B cell (primary cell): Measurements from ENCODE around the gene SPEG. TPM values are rescaled to one million over a fixed set of nuclear protein-coding genes. Genes with fewer than 3 reads are reported as not detected.

Source experiments
- ATAC-seq: fragments of 200-7000 bp; cut with Tn5 transposase; one replicate; pipeline ENCODE4 v1.10.0; 2021; ENCODE audit warnings: low read depth, mild to moderate bottlenecking, moderate number of reproducible peaks, moderate library complexity
- CTCF ChIA-PET: fragments of 350-600 bp; sonication (Branson Sonifier 250); formaldehyde crosslinking; loops from one replicate; lab custom pipeline; 2021; ENCODE audit warnings: antibody characterized with exemption, inconsistent platforms; lab: Charles Lee
- POLR2A ChIA-PET: fragments of 350-600 bp; sonication (Branson Sonifier 250); formaldehyde crosslinking; loops from one replicate; lab custom pipeline; 2021; ENCODE audit warnings: antibody characterized with exemption; lab: Charles Lee
- DNase-seq: peaks from one replicate; pipeline ENCODE4 v3.0.0; 2013
- H2AFZ ChIP-seq: 2 replicates; pipeline ENCODE4 v1.6.1; 2012; ENCODE audit warnings: mild to moderate bottlenecking, low read depth, low read length; ENCODE audit not compliant: insufficient read depth, poor library complexity, severe bottlenecking
- H3K27ac ChIP-seq, 2 donors: 1 replicate in 1 of 2; 2 replicates in 1 of 2; pipeline ENCODE4 v1.5.1; 2012 to 2013; ENCODE audit warnings: low read length in 2 of 2, mild to moderate bottlenecking in 2 of 2, moderate library complexity in 1 of 2
- H3K27me3 ChIP-seq, 4 experiments: fragments of 200-600 bp in 1 of 4; sonication (generic) in 1 of 4; replicated peaks in 1 of 4; 1 replicate in 2 of 4; 2 replicates in 2 of 4; pipeline versions ENCODE4 v1.6.1 to v1.7.0; 2013 to 2016; ENCODE audit warnings: low read length in 3 of 4, mild to moderate bottlenecking in 2 of 4, mixed read lengths in 1 of 4, moderate library complexity in 1 of 4; ENCODE audit not compliant: insufficient read depth in 4 of 4, control insufficient read depth in 3 of 4; ENCODE audit errors: control extremely low read depth in 1 of 4
- H3K36me3 ChIP-seq, 2 experiments: replicated peaks in 1 of 2; 1 replicate in 1 of 2; 2 replicates in 1 of 2; pipeline versions ENCODE4 v1.6.1 to v1.7.1; 2013; ENCODE audit warnings: low read length in 1 of 2; ENCODE audit not compliant: insufficient read depth in 2 of 2, control insufficient read depth in 1 of 2; ENCODE audit errors: control extremely low read depth in 1 of 2, extremely low read depth in 1 of 2
- H3K4me1 ChIP-seq, 2 donors: fragments of 200-600 bp in 1 of 2; sonication (generic) in 1 of 2; 1 replicate in 1 of 2; 2 replicates in 1 of 2; pipeline versions ENCODE4 v1.5.1 to v1.6.1; 2013 to 2017; ENCODE audit warnings: low read length in 2 of 2; ENCODE audit not compliant: control insufficient read depth in 2 of 2, insufficient read depth in 2 of 2
- H3K4me2 ChIP-seq: replicated peaks from 2 replicates; pipeline ENCODE3; 2012; ENCODE audit warnings: mild to moderate bottlenecking, low read depth, low read length; ENCODE audit not compliant: poor library complexity, severe bottlenecking
- H3K4me3 ChIP-seq, 5 experiments: fragments of 200-600 bp in 1 of 5; sonication (generic) in 1 of 5; 1 replicate in 3 of 5; 2 replicates in 2 of 5; pipeline versions ENCODE4 v1.5.1 to v1.7.0; 2011 to 2016; ENCODE audit warnings: low read length in 4 of 5, mild to moderate bottlenecking in 4 of 5, low read depth in 2 of 5, control low read depth in 1 of 5, moderate library complexity in 1 of 5; ENCODE audit not compliant: insufficient read depth in 1 of 5; ENCODE audit errors: control extremely low read depth in 1 of 5, extremely low read depth in 1 of 5
- H3K79me2 ChIP-seq: fragments of 200-600 bp; sonication (generic); one replicate; pipeline ENCODE4 v1.6.0; 2016; ENCODE audit warnings: low read length; ENCODE audit not compliant: control insufficient read depth, insufficient read depth
- H3K9ac ChIP-seq: fragments of 200-600 bp; sonication (generic); 2 replicates; pipeline ENCODE4 v1.6.1; 2017; ENCODE audit warnings: mild to moderate bottlenecking, low read length, moderate library complexity
- H3K9me3 ChIP-seq, 3 donors: one replicate each; pipeline versions ENCODE4 v1.6.1 to v1.7.1; 2013; ENCODE audit warnings: low read length in 2 of 3; ENCODE audit not compliant: control insufficient read depth in 2 of 3, insufficient read depth in 1 of 3; ENCODE audit errors: control extremely low read depth in 1 of 3
- H4K20me1 ChIP-seq: 2 replicates; pipeline ENCODE4 v1.6.0; 2012; ENCODE audit warnings: mild to moderate bottlenecking, low read length; ENCODE audit not compliant: insufficient read depth, control insufficient read depth, poor library complexity, severe bottlenecking
- H3K27ac Mint-ChIP-seq: one replicate; pipeline ENCODE4 v1.8.0; 2021; ENCODE audit warnings: mixed read lengths
- H3K27me3 Mint-ChIP-seq: one replicate; pipeline ENCODE4 v1.8.0; 2021; ENCODE audit warnings: mixed read lengths
- H3K4me1 Mint-ChIP-seq: one replicate; pipeline ENCODE4 v1.8.0; 2021; ENCODE audit warnings: mixed read lengths
- H3K4me3 Mint-ChIP-seq: one replicate; pipeline ENCODE4 v1.8.0; 2021; ENCODE audit warnings: mixed read lengths
- H3K9me3 Mint-ChIP-seq: one replicate; pipeline ENCODE4 v1.8.0; 2022; ENCODE audit warnings: mixed read lengths; ENCODE audit not compliant: insufficient read depth
- EZH2 ChIP-seq: IDR thresholded peaks from 2 replicates; pipeline ENCODE4 v1.6.1; 2012; ENCODE audit warnings: borderline replicate concordance, low read depth, mild to moderate bottlenecking, moderate library complexity, low read length; ENCODE audit not compliant: insufficient read depth, poor library complexity, severe bottlenecking
- WGBS: methylation state at CpG from one replicate; pipeline ENCODE4 v1.1.5; 2013; ENCODE audit warnings: missing lambda C conversion rate; ENCODE audit not compliant: insufficient coverage; 5-methylcytosine and 5-hydroxymethylcytosine counted together
- intact Hi-C: fragments of 100-400 bp; cut with micrococcal nuclease; formaldehyde crosslinking; loops from one replicate; pipeline ENCODE4 v1.10.0; 2022
- polyA plus RNA-seq: library from polyadenylated mRNA; depleted of rRNA; stranded (reverse); fragments of >200 nt; gene quantifications from 2 replicates; pipeline ENCODE4 v1.2.3, GENCODE V29; 2012
- total RNA-seq, 2 donors: library from RNA; stranded (reverse); fragments of 120-200 nt in 1 of 2; gene quantifications; 1 replicate in 1 of 2; 2 replicates in 1 of 2; pipeline versions ENCODE4 v1.2.3 to v1.2.4, GENCODE V29; 2013 to 2022
- TF ChIP-seq, protein P1 (sequence below): fragments of 200-600 bp; IDR thresholded peaks from one replicate; pipeline ENCODE4 v1.8.0; 2022; ENCODE audit warnings: antibody characterized with exemption, mild to moderate bottlenecking

The SPEG gene
- total and polyA plus RNA-seq, 2 donors (not counting 1 experiment from before 2014, with no cell fraction given): 0.03 to 0.74 TPM

DNA sequence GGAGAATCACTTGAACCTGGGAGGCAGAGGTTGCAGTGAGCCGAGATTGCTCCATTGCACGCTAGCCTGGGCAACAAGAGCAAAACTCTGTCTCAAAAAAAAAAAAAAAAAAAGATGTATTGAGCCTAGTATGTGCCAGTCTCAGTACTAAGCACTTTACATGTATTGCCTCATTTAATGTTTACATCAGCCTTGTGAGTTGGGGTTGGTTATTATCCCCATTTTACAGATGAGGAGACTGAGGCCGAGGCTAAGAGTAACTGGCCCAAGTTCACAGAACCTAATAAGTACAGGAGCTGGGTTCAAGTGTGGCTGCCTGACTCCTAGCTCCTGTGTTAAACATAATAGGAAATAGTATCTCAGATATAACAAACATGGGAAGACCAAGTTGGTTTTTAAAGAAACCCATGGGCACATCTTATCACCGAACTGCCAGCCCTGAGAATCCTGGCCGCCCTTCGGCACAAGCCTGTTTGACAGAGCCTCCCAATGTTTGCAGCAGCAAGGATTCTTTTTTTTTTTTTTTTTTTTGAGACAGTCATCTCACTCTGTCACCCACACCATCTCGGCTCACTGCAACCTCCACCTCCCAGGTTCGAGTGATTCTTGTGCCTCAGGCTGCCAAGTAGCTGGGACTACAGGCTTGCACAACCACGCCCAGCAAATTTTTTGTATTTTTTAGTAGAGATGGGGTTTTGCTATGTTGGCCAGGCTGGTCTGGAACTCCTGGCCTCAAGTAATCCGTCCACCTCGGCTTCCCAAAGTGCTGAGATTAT is 39.8 kb downstream of the SPEG start:
- Histone ChIP-seq H3K9me3 (peaks cover 0 to 3% (median 0%) of the 10 kb centered on the region in 3 donors), H3K4me1 (no peaks in the 10 kb centered on the region), H3K9ac (no peak overlapping the region), H3K4me2 (no peak overlapping the region), H3K4me3 (no peak overlapping the region), H2AFZ (no peak overlapping the region), H3K79me2 (no peaks in the 10 kb centered on the region), H3K36me3 (no peaks in the 10 kb centered on the region), H3K27me3 (peaks cover 0 to 10% (median 3%) of the 10 kb centered on the region in 4 experiments), H4K20me1 (no peaks in the 10 kb centered on the region), H3K27ac (no peak overlapping the region)
- Mint-ChIP-seq H3K9me3 (no peaks in the 10 kb centered on the region), H3K4me1 (peaks cover 4% of the 10 kb centered on the region), H3K27me3 (peaks cover 51% of the 10 kb centered on the region), H3K27ac (no peak overlapping the region), H3K4me3 (no peak overlapping the region)
- DNase-seq (no peak), ATAC-seq (no peak)
- 60% methylated on average over 1 of the region's 11 CpGs for WGBS
- TF ChIP-seq, protein P1, sequence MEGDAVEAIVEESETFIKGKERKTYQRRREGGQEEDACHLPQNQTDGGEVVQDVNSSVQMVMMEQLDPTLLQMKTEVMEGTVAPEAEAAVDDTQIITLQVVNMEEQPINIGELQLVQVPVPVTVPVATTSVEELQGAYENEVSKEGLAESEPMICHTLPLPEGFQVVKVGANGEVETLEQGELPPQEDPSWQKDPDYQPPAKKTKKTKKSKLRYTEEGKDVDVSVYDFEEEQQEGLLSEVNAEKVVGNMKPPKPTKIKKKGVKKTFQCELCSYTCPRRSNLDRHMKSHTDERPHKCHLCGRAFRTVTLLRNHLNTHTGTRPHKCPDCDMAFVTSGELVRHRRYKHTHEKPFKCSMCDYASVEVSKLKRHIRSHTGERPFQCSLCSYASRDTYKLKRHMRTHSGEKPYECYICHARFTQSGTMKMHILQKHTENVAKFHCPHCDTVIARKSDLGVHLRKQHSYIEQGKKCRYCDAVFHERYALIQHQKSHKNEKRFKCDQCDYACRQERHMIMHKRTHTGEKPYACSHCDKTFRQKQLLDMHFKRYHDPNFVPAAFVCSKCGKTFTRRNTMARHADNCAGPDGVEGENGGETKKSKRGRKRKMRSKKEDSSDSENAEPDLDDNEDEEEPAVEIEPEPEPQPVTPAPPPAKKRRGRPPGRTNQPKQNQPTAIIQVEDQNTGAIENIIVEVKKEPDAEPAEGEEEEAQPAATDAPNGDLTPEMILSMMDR: no peak
- no peak for TF ChIP-seq EZH2
- ChIA-PET POLR2A (interaction anchor here (0.7 to 0.9 kb wide), 2 partner anchors 10 to 122 kb away, joined by 4 to 7 read pairs; no protein-coding TSS in a partner anchor), CTCF (interaction anchor here (0.7 to 1.8 kb wide), 4 partner anchors 17 to 56 kb away, joined by 3 to 6 read pairs (median 3); no protein-coding TSS in a partner anchor)
- intact Hi-C loops: no loop called here

DNA sequence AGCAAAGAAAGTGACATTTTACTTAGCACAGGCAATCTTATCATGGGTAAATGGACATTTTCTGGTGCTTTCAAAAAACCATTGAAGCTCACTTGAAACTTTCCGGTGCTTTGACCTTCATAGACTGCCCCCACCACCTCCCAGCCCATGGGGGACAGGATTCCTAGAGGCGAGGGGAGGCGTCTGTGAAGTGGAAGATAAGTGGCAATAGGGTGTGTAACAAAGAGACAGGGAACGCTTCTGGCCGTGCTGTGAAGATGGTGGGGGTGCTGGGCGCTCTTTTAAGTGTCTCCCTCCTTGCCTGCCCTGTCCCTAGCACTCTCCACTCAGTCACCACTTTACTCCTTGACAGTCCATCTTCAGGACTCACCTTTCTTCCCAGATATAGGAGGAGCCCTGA is 40.6 kb downstream of the SPEG start:
- Histone ChIP-seq H3K79me2 (no peaks in the 10 kb centered on the region), H3K36me3 (no peaks in the 10 kb centered on the region), H4K20me1 (no peaks in the 10 kb centered on the region), H3K9ac (no peak overlapping the region), H3K4me2 (no peak overlapping the region), H3K4me3 (no peak overlapping the region), H2AFZ (no peak overlapping the region), H3K4me1 (no peaks in the 10 kb centered on the region), H3K27me3 (peaks cover 0 to 10% (median 3%) of the 10 kb centered on the region in 4 experiments), H3K27ac (no peak overlapping the region), H3K9me3 (peaks cover 0 to 3% (median 0%) of the 10 kb centered on the region in 3 donors)
- WGBS: no CpG with 5 or more reads among the region's 6 CpGs
- no peak for ATAC-seq
- TF ChIP-seq, protein P1: no peak
- no peak for TF ChIP-seq EZH2
- Mint-ChIP-seq H3K4me3 (no peak overlapping the region), H3K27me3 (peaks cover 54% of the 10 kb centered on the region), H3K4me1 (peaks cover 4% of the 10 kb centered on the region), H3K27ac (no peak overlapping the region), H3K9me3 (no peaks in the 10 kb centered on the region)
- CTCF ChIA-PET: interaction anchor here (1.0 to 4.1 kb wide), 3 partner anchors 13 to 54 kb away, joined by 3 to 17 read pairs (median 6); no protein-coding TSS in a partner anchor
- intact Hi-C loops: no loop called here
- DNase-seq: no peak
- POLR2A ChIA-PET: no interaction called here
